ENCODE results near the gene ISM1. TPM values are rescaled to one million over a fixed set of nuclear protein-coding genes. Genes with fewer than 3 reads are reported as not detected.

The ISM1 gene
- total and polyA plus RNA-seq, 2 of the 13 experiments (the other 11 are each of a cell fraction or from before 2014, with no cell fraction given) = 0.40 to 1.4 TPM

GRCh38 chr20:13338999-13339411, 117.9 kb downstream of the ISM1 start (continued):
- TF ChIP-seq ZNF776 (CRISPR knock-in tag; IDR thresholded peaks at IDR 0.05) = no peak
- peak; percentile 83 for TF ChIP-seq ATF3 (CRISPR knock-in tag; IDR thresholded peaks at IDR 0.05)
- TF ChIP-seq FOSL2 (CRISPR knock-in tag; IDR thresholded peaks at IDR 0.05) = peak; percentile 91
- no peak for TF ChIP-seq NAIF1 (CRISPR knock-in tag; IDR thresholded peaks at IDR 0.05; ENCODE audit: borderline replicate concordance)
- TF ChIP-seq HNF4A (CRISPR knock-in tag; IDR thresholded peaks at IDR 0.05) = peak; percentile 98
- TF ChIP-seq ZNF335 (CRISPR knock-in tag; IDR thresholded peaks at IDR 0.05) = peak; percentile 81; the same call in 1 of the 2 replicates
- TF ChIP-seq ZNF598 (CRISPR knock-in tag; IDR thresholded peaks at IDR 0.05; ENCODE audit: borderline replicate concordance) = no peak
- TF ChIP-seq NCOR1 (IDR thresholded peaks at IDR 0.05; ENCODE audit: borderline replicate concordance, low read length) = peak; percentile 98
- TF ChIP-seq HNF1B (CRISPR knock-in tag; IDR thresholded peaks at IDR 0.05) = peak; percentile 76
- TF ChIP-seq ZNF629 (CRISPR knock-in tag; conservative IDR thresholded peaks at IDR 0.05) = peak; percentile 44
- TF ChIP-seq ATF4 (CRISPR knock-in tag; IDR thresholded peaks at IDR 0.05) = peak in 1 of 2 experiments; percentile 81; a peak in 2 of 4 replicates
- TF ChIP-seq YEATS2 (CRISPR knock-in tag; IDR thresholded peaks at IDR 0.05; ENCODE audit: borderline replicate concordance) = peak; percentile 53; the same call in 1 of the 2 replicates
- peak; percentile 73 for TF ChIP-seq NFIC (IDR thresholded peaks at IDR 0.05; ENCODE audit: low read length)
- TF ChIP-seq ARID5B (CRISPR knock-in tag; IDR thresholded peaks at IDR 0.05) = peak; percentile 98
- TF ChIP-seq ZNF382 (CRISPR knock-in tag; IDR thresholded peaks at IDR 0.05; ENCODE audit: borderline replicate concordance) = no peak
- peak; percentile 51 for TF ChIP-seq GATAD1 (CRISPR knock-in tag; IDR thresholded peaks at IDR 0.05)
- TF ChIP-seq BORCS8-MEF2B (CRISPR knock-in tag; IDR thresholded peaks at IDR 0.05) = no peak
- TF ChIP-seq CTCF (CRISPR knock-in tag; IDR thresholded peaks at IDR 0.05) = peak; percentile 21; the same call in 1 of the 2 replicates
- TF ChIP-seq SIX1 (CRISPR knock-in tag; IDR thresholded peaks at IDR 0.05; ENCODE audit: borderline replicate concordance) = peak; percentile 92; the same call in 1 of the 2 replicates
- peak; percentile 97 for TF ChIP-seq EHMT2 (IDR thresholded peaks at IDR 0.05; ENCODE audit: borderline replicate concordance, low read depth, low read length)
- TF ChIP-seq ZBTB43 (CRISPR knock-in tag; conservative IDR thresholded peaks at IDR 0.05) = peak; percentile 91

Measured in HepG2 (cell line).